Measurements from ENCODE around the gene DLGAP1. TPM values are rescaled to one million over a fixed set of nuclear protein-coding genes. Genes with fewer than 3 reads are reported as not detected.

DLGAP1 gene
- total and polyA plus RNA-seq, 2 of the 4 experiments (the other 2 are of a cell fraction), result under 0.01 to 0.09 TPM

GRCh38 chr18:3584897-3585460 is 870.1 kb downstream of the DLGAP1 start:
- intact Hi-C loops (cut with micrococcal nuclease) (loop anchor here (2.0 kb wide), 1 partner anchor 130 kb away; no protein-coding TSS in a partner anchor), in situ Hi-C loops (cut with MboI; ENCODE audit: low sequenced_read_pairs) (no loop called here), dilution Hi-C loops (cut with HindIII; ENCODE audit: low sequenced_read_pairs, unreplicated experiment) (no loop called here)
- no peak overlapping the region for H2BK15ac ChIP-seq (ENCODE audit: low read depth, low read length)
- no peak overlapping the region for H3K23ac ChIP-seq (ENCODE audit: low read depth, low read length)
- no peak overlapping the region for H2BK5ac ChIP-seq (ENCODE audit: low read depth, low read length, poor library complexity, severe bottlenecking)
- ChIA-PET CTCF (interaction anchor here (0.9 to 1.5 kb wide), 3 partner anchors 9 to 88 kb away, joined by 3 to 10 read pairs (median 4); no protein-coding TSS in a partner anchor), POLR2A (ENCODE audit: unreplicated experiment) (interaction anchor here (0.7 to 1.0 kb wide), 2 partner anchors 9 to 11 kb away, joined by 3 read pairs; no protein-coding TSS in a partner anchor)
- no peaks in the 10 kb centered on the region for H3K9me3 ChIP-seq (ENCODE audit: control insufficient read depth, insufficient read depth, low read length)
- no peaks in the 10 kb centered on the region for H3K27me3 ChIP-seq (ENCODE audit: control insufficient read depth, insufficient read depth, low read length)
- no peak overlapping the region for H3K56ac ChIP-seq (ENCODE audit: extremely low read depth, insufficient read depth, low read length)
- H3K18ac ChIP-seq (ENCODE audit: low read depth, low read length), result no peak overlapping the region
- no peaks in the 10 kb centered on the region for H3K36me3 ChIP-seq (ENCODE audit: control insufficient read depth, insufficient read depth, low read length)
- H2AFZ ChIP-seq (replicated peaks; ENCODE audit: low read length, poor library complexity), result no peak overlapping the region
- H2AK9ac ChIP-seq (replicated peaks; ENCODE audit: low read depth, low read length, poor library complexity), result no peak overlapping the region
- peaks cover 5% of the 10 kb centered on the region for H3K4me1 ChIP-seq (ENCODE audit: control insufficient read depth, insufficient read depth, low read length)
- H2BK120ac ChIP-seq (ENCODE audit: low read depth, low read length), result no peak overlapping the region
- no peak overlapping the region for H3K4me3 ChIP-seq (ENCODE audit: insufficient read depth, low read depth, low read length)
- DNase-seq (no peak), ATAC-seq (ENCODE audit: low read depth) (no peak)
- H4K91ac ChIP-seq (ENCODE audit: insufficient read depth, low read depth, low read length), result no peak overlapping the region
- H2BK20ac ChIP-seq (ENCODE audit: low read depth, low read length), result no peak overlapping the region
- H3K14ac ChIP-seq (replicated peaks; ENCODE audit: low read depth, low read length), result no peak overlapping the region
- BruUV-seq (replicated peaks), result no TSS peak
- H3K9ac ChIP-seq (ENCODE audit: low read depth, low read length), result no peak overlapping the region
- H3K4me2 ChIP-seq (ENCODE audit: low read depth, low read length), result no peak overlapping the region
- H3K27ac ChIP-seq (ENCODE audit: insufficient read depth, low read length), result no peak overlapping the region
- H4K5ac ChIP-seq (ENCODE audit: low read depth, low read length), result no peak overlapping the region
- peaks cover 4% of the 10 kb centered on the region for H3K9me1 ChIP-seq (ENCODE audit: insufficient read depth, low read length)
- no peak overlapping the region for H3K4ac ChIP-seq (ENCODE audit: low read depth, low read length)
- H3K79me1 ChIP-seq (ENCODE audit: low read depth in 1 of 2, low read length in 2 of 2), result no peaks in the 10 kb centered on the region
- 83% methylated on average over 4 of the region's 6 CpGs; no CpG with 5 or more reads in 1 of the 2 experiments for WGBS, 2 experiments (ENCODE audit: extremely low coverage in 2 of 2, insufficient read length in 1 of 2)
- no peak overlapping the region for H2AK5ac ChIP-seq (ENCODE audit: low read depth, low read length)
- TF ChIP-seq MXI1 (IDR thresholded peaks at IDR 0.05; ENCODE audit: borderline replicate concordance, low read depth, low read length) (no peak), CTCF (conservative IDR thresholded peaks at IDR 0.05; ENCODE audit: low read depth, low read length) (no peak), NFE2L2 (IDR thresholded peaks at IDR 0.05; ENCODE audit: low read depth, low read length) (no peak), CHD1 (IDR thresholded peaks at IDR 0.05; ENCODE audit: low read depth, low read length) (no peak), MAFK (IDR thresholded peaks at IDR 0.05; ENCODE audit: low read depth, low read length) (no peak), RAD21 (IDR thresholded peaks at IDR 0.05; ENCODE audit: low read length) (no peak), FOS (IDR thresholded peaks at IDR 0.05; ENCODE audit: low read depth, low read length) (no peak), RCOR1 (IDR thresholded peaks at IDR 0.05; ENCODE audit: insufficient replicate concordance, low read length) (no peak)
- H4K8ac ChIP-seq (ENCODE audit: low read depth in 2 of 2, low read length in 2 of 2), result no peak overlapping the region
- no peaks in the 10 kb centered on the region for H4K20me1 ChIP-seq (ENCODE audit: insufficient read depth, low read length)
